ENCODE results near the gene TSR1.

TSR1 gene

DNA sequence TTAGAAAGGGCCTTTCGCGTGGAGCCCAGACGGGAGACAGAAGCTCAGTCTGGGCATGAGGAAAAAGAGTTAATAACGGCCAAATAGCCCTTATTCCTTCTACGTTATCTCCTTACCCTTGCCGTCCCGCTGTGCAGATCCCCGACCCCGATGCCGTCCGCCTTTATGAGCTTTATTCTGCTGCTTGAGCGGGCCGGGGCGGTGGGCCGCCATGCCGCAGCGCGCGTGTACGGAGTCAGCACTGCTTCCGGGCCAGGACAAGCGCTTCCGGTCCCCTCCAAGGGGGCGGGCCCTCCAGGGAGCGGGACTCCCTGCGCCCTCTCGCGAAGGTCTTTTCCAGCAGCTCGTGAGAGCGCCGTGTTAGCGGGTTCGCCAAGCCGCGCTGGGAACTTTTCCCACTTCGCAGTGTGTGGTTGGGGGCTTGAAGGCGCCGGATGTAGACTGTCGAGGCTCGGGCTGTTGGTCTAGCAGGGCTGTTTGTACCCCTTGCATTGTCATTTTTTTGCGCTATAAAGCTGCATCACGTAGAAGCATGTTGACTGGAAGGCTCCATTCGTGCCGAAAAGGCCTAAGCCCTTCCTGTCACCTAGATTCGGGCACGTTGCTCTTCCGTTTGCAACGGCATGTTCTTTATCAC, at the start of gene TSR1:
Gene TSR1 (minus strand): TSS at position 243 of the 637 bp plus-strand sequence. CDS start 30 bp downstream, at position 213.
- DNase-seq, result peak; percentile 82 to 86

DNA sequence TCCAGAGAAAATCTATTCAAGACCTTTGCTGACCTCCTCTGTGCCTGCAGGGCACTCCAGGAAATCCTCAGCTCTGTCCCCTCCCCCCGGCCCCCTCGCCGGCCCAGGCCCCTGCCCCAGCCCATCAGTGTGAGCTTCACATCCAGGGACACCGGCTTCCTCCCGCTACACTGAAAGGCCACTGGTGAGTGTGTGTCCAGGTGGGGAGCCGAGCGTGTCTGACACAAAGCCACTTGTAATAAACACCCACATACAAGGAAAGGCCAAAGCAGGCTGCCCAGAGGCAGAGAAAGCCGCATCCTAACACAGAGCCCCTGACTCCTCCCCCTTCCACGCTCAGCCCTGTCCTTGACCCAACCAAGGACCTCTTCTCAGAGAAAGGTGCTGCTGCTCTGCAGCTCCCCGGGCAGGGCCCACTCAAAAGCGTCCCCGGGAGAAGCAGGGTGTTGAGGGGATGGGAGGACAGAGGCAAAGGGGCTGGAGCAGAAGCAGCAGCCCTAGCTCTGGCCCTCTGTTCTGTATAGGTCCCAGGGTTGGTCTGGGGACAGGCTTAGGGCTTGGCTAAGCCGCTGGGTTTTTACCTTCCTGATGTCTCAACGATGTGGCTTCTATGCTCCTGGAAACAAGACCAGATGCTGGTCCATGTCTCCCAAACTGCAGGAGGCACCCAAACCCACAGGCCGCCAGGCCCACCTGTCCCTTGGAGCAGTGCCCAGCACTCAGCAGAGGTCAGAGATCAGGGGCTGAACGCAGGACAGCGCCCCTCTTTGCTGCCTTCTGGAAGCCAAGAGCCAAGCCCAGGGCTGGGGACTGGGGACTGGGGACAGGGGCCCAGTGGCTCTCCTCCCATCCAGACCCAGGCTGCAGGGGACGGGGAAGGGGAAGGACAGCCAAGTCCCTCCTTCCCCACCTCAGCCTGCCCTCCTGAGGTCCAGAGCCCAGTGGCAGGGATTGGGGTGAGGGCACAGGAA, 49.3 kb upstream of the TSR1 start:
- no peak for DNase-seq

DNA sequence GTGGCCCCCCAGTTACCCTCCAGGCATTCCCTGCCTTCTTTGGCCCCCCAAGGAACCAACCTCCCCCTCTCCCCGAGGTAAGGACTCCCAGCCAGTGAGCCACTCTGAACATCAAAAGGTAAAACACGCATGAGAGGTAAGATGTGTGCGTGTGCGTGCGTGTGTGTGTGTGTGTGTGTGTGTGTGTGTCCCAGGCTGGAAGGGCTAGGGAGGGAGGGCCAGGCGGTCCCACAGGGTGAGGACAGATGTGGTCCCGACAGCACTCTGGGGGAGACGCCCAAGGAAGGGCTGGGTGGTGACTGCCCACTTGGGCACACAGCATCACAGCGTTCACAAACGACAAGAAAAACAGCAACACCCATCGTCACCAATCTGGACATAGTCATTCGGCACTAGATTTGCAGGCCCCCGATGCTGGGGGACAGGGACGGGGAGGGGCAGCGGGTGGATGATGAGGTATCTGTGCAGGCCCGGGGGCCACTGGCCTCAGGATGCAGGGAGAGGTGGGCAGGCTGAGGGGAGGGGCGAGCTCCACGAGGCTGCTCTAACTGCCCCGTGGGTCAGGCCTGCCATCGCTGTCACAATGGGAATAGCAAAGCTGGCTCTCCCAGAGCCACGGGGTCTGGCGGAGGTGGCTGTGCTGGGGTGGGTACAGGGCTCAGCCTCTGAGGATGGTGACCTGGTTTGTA, 48.3 kb upstream of the TSR1 start:
- DNase-seq, result no peak

DNA sequence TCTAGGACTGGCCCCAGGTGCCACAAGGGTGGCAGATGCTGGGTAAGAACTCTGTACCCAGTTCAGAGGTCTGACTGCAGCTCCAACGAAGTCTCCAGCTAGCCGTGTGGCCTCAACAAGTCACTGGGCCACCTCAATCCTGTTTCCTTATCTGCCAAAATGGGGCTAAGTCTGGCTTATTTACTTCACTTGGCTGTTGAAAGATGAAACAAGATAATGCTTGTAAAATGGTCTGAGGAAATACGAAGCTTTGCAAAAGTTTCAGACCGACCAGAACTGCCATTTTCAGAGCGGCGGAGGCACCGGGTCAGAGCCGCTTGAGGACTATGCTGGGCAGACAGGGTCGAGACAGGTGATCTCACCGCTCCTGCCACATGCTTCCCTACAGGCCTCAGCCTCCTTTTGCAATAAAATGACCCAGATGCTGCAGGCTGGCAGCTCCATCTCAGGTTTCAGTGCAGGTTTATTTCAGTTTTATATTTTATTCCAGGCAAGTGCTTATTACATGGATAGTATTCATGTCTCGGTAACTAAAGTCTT, 47.4 kb upstream of the TSR1 start:
- DNase-seq, result no peak

DNA sequence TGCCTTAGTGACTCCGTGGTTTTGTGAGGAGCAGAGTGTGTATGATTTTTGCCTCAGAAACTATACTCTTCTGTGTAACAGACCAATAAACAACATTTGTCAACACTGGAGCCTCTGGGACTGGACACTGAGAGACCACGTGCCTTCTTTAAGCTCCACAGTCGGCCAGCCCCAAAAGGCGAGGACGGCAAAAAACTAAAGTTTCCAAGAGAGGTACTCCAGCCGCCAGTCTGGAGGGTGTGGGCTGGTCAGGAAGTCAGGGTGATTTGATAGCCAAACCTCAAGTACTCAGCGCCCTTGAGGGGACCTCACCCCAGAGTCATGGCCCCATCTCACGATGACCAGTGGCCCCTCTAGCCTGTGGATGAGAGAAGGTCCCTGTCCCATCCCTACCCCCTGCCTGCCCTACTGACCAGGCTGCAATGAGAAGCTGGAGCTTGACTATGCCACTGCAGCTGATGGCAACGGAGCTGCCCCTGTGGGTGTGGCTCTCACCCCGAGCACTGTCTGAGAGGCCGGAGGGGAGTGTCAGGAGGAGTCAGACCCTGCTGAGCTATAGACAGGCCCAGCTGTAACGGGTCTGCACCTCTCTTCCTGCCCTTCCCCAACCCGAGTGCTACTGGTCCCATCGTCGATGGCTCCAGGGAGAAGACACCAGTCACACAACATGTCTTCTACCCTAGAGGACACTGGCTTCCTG, 44.8 kb upstream of the TSR1 start:
- no peak for DNase-seq

DNA sequence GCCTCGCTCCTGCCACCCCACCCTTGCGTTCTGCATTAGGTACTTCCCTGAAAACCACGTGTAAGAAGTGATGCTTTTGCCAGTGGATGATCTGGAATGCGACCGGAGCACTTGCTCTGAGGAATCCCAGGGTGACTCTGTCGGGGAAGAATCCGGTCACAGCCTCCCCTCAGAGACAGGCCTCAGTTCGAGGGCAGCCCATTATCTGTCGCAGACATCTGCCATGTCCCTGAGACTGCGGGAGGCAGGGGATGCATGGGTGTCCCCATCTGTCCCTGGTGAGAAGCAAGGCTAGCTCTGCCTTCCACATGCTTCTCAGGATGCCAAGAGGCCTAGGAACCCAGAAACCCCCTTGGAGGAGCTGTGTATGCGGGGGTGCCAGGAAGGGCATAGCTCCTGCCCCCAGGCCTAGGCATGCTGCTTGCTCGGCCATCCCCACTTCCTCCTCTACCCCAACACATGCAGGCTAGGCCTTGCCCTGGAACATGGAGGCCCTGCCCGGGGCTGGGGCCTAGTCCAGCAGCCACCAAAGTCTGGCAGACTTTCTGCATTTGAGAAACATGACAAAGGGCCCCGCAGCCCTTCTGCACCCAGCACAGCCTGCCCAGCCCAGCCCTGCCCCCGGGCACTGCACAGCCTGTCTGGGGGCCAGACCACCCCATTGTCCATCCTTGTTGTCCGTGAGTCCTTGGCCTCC, 44.1 kb upstream of the TSR1 start:
- no peak for DNase-seq

DNA sequence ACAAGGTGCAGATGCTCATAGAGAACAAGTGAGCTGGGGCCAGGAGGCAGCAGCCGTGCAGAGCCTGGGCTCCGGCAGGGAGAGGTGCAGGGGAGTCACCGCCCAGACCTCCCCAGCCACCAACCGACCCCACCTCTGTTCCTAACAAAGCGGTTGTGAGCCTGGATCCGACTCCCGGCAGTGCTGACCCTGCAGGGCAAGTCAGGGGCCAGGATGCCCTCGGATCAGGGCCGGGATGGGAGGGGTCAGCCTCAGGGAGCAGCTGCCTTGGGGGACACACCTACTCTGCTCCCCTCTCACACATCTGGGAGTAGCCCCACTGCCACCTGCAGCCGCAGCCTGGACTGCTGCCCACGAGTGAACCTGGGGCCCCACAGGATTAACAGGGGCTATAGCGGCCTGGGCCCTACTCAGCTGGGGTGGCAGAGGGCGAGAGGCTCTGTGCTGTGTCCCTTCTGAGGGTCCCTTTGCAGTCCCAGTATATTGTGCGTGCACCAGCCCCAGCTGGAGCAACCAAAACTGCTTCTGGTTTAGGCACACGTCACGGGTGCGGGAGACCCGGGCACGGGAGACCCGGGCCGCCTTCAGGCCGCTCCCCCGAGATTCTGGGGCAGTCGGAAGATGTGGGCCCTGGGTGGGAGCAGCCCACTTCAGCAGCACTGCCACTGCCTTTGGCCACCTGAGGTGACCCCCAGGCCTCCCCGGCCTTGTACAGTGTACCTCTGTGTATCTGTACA, 43.4 kb upstream of the TSR1 start:
- DNase-seq, result no peak

DNA sequence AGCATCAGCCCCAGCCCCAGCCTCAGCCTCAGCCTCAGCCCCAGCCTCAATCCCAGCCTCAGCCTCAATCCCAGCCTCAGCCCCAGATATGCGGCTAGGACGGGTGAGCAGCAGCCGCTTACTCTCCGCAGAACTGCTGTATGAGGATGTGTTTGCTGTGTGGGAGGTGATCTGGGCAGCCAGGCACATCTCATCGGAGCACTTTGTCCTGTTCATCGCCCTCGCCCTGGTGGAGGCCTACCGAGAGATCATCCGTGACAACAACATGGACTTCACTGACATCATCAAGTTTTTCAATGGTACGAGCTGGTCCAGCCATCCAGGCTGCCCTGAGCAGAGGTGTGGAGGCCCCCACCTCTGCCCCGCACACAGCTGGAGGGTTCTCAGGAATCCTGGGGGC, 42.6 kb upstream of the TSR1 start:
- no peak for DNase-seq

DNA sequence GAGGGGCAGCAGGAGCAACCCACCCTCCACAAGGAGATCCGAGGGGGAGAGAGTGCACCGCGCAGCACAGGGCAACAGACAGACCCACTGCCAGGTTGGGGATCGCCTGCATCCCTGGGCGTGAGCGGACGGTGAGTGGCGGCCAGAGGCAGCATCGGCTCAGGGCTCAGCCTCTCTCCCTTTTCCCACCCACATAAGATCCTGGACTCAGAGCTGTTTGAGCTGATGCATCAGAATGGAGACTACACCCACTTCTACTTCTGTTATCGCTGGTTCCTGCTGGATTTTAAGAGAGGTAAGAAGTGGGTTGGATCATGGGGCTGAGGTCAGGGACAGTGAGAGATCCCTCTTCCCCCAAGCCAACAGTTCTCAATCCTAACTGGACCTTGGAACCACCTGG, 41.4 kb upstream of the TSR1 start:
- no peak for DNase-seq

DNA sequence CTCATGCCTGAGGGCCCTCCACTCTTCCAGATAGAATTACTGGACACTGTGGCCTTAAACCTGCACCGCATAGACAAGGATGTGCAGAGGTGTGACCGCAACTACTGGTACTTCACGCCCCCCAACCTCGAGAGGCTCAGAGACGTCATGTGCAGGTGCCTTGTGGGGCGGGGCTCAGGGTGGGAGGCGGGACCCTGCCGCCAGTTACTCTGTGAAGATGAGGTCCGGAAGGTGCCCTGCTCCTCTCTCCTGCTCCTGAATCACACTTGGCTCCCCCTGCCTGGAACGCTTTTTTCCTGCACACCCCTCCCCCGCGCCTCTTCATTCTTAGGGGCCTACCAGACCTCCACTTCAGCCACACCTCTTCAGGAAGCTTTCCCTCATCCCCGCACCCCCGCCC, 39.9 kb upstream of the TSR1 start:
- DNase-seq, result no peak

DNA sequence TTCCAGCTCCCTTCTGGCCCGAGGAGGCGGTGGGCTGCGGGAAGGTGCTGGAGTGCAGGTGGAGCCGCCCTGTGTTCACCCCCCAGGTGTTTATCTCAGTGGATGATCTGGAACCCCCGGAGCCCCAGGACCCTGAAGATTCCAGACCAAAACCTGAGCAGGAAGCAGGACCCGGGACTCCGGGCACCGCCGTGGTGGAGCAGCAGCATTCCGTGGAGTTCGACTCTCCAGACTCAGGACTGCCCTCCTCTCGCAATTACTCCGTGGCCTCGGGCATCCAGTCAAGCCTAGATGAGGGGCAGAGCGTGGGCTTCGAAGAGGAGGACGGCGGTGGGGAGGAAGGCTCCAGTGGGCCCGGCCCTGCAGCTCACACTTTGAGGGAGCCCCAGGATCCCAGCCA, 39.1 kb upstream of the TSR1 start:
- DNase-seq, result no peak

DNA sequence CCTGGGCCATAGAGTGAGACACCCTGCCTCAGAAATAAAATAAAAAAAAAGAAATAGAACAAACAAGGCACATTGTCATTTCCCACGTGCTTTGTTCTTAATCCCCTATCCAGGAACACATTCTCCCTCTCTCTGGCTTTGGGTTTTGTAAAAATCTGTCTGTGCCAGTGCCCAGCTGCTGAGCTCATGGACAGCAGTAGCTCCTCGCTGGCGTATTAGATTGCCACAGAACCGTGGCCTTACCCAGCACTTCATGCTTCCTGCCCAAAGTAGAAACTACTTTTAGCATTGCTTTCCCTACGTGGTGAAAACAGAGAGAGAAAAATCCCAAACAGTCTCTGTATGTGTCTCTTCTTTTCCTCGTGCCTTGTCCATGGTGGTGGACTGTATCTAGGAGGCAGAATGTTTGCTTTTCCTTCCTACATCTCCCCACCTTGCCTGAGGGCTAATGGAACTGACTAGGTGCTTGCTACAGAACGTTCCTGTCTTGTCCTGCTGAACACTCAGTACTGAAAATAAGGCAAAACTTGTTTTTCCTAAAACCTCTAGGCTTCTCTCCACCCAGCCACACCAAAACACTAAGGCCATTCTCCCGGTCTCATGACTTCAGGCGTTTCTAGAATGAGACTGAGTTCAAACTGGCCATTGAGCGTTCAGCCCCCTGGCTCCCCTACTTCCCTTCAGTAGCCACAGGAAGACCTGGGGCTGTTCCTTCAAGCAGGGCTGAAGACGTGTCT, 38.5 kb upstream of the TSR1 start:
- no peak for DNase-seq

DNA sequence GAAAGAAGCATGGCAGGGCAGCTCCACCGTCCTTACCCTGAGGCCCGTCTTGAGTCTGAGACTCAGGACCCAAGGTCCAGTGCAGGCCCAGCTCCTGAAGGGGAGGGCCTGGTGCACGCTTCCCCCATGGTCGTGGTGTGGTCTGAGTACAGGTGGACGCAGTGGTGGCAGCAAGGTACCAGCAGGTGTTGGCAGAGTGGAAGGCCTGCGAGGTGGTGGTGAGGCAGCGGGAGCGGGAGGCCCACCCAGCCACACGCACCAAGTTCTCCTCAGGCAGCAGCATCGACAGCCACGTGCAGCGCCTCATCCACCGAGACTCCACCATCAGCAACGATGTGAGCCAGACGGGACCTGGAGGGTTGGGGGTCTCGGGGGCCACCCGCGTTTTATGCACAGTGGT, 36.9 kb upstream of the TSR1 start:
- DNase-seq, result no peak

DNA sequence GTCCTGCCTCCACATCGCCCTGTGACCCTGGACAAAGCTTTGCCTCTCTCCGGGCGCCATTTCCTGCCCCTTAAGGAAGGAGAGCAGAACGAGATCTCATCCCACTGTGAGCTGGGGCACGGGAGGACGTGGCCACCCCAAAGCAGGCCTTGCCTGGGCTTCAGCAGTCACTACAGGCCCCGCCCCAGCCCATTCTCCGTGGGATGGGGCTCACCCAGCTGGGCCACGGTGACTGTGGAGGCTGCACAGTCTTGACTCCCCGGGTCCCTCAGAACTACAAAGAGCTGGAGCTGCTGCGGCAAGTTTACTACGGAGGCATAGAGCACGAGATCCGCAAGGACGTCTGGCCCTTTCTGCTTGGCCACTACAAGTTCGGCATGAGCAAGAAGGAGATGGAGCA, 36.4 kb upstream of the TSR1 start:
- no peak for DNase-seq

DNA sequence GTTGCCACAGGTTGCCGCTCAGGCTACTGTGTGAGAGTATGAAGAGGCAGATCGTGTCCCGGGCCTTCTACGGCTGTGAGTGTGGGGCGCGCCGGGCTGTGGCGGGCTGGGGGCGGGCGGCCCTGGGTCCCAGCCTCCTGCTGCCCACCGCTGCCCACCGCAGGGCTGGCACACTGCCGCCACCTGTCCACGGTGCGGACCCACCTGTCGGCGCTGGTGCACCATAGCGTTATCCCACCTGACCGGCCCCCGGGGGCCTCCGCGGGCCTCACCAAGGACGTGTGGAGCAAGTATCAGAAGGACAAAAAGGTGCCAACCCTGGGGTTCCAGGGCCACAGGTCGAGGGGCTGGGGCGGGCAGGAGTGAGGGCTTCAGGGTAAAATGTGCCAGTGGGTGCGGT, 35.9 kb upstream of the TSR1 start:
- no peak for DNase-seq

DNA sequence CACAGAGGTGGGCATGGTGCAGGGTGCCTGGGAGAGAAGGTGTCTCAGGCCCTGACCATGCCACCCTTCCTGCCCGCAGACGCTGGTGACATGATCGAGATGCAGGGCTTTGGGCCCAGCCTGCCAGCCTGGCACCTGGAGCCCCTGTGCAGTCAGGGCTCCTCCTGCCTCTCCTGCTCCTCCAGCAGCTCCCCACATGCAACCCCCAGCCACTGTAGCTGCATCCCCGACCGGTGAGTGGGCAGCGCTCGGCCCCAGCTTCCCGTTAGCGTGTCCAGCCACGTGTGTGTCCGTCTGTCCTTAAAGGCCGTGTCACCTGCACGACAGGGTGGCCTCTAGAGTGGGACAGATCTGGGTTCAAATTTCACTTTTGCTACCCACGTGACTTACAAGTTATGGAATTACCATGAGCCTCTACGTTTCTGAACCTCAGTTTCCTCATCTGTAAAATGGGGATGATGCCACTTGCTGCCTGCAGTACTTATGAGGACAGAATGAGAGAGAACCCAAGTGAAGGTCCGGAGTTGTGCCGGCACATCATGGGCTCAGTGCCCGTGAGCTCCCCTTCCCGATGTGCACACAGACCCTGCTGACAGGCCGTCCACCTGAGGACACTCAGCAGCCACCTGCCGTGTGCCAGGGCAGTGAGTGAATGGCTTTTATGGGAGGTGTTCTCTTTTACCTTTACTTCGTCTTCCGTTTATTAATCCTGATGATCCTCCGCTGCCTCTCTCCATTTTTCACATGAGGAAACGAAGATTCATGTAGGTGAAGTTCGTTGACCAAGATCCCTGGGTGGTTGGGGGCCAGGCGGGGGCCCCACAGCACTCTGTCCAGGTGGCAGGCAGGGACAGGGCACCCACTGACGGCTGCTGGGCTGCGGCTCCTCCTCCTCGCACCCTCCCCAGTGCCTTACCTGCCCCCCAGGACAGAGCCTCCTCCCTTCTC, 35.2 kb upstream of the TSR1 start:
- DNase-seq, result no peak

DNA sequence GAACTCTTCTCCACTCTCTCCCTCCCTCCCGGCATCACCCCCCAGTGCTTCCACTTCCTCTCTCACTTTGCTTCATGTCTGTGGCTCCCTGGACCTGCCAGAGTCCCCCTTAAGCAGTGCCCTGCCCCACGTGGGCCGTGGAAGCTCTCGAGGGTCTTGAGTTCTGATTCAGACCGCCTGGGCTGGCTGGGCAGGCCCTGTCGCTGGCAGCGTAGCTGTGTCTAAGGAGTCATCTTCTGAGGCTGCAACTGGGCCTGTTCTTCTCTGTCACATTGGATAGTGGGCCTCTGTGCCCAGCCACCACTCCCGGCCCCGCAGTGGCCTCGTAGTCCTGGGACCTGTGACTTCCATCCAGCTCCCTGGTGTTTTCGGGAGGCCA, 33.9 kb upstream of the TSR1 start:
- no peak for DNase-seq

DNA sequence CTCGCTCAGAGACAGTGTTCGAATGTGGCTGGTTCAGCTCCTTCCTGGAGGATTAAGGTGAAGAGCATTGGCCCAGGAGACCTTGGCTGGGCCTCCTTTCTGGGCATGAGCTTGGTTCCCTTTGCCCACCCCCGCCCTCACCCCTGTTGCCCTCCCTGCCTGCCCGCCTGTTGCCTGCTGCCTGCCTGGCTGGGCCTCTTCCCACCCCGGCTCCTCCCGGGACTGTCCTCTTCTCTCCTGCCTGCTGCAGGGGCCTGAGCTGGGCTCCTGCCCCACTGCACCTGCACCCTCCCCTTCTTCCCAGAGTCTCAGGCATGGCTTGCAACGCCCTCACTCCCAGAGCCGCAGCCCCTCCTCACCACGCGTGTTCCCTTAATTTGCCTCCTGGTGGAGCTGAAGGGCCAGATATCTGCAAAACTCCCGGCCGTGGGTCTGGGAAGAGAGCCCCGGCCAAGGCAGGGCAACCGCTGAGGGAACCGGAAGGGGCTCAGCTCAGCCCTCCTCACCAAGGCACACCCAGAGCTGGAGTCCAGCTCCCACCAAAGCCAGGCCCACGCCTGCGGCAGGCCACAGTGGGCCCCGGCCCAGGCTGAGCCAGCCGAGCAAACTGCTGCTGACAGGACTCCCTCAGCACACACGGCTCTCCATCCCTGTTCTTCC, 33.4 kb upstream of the TSR1 start:
- no peak for DNase-seq

DNA sequence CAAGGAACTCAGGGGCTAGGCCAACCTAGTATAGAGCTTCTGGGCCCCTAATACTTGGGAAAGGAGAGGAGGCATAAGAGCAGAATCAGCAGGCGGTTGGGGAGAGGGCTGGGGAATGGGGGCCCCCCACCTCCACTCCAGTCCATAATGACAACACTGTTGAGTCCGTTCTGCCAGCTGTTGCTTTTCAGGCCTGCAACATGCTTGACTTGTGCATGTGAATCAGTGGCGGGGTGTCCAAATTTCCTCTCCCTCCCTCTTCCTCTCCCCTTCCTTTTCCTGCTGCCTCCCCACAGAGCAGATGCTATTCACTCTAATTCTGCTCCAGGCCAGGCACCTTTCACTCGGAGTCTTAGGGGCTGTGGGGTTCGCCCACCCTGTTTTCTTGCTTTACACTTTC, 32.8 kb upstream of the TSR1 start:
- DNase-seq, result no peak

Measured in inflammatory macrophage treated with lipopolysaccharide for 1 hour (primary cell).